Uterus (tissue), 4 donors: ENCODE results near the gene POC1B. TPM values are rescaled to one million over a fixed set of nuclear protein-coding genes. Genes with fewer than 3 reads are reported as not detected.
A peak's percentile ranks its signal among the peaks of the same experiment; 100 is the strongest.

Experiments used
- DNase-seq, 2 donors: peaks; one replicate each; pipeline ENCODE4 v3.0.0-alpha.2; 2019 to 2020
- H3K27ac ChIP-seq, 2 donors: fragments of 200-600 bp; sonication (generic); 1 replicate in 1 of 2; 2 replicates in 1 of 2; pipeline ENCODE4 v1.5.1; 2016 to 2018
- H3K27me3 ChIP-seq, 2 donors: fragments of 200-600 bp; sonication (generic); one replicate each; pipeline ENCODE4 v1.5.1; 2018 to 2019; ENCODE audit warnings: control low read depth in 1 of 2
- H3K36me3 ChIP-seq, 2 donors: fragments of 200-600 bp; sonication (generic); one replicate each; pipeline ENCODE4 v1.5.1; 2019; ENCODE audit warnings: control low read depth in 1 of 2
- H3K4me1 ChIP-seq, 2 donors: fragments of 200-600 bp; sonication (generic); one replicate each; pipeline ENCODE4 v1.5.1; 2018 to 2019; ENCODE audit warnings: control low read depth in 1 of 2
- H3K4me3 ChIP-seq, 2 donors: fragments of 200-600 bp; sonication (generic); 1 replicate in 1 of 2; 2 replicates in 1 of 2; pipeline ENCODE4 v1.5.1; 2018 to 2019; ENCODE audit warnings: mild to moderate bottlenecking in 1 of 2
- H3K9me3 ChIP-seq, 2 donors: fragments of 200-600 bp; sonication (generic); one replicate each; pipeline ENCODE4 v1.5.1; 2019; ENCODE audit warnings: control low read depth in 1 of 2
- CTCF ChIP-seq, 4 experiments: fragments of 200-600 bp in 2 of 4; fragments of 450-650 bp in 2 of 4; sonication (generic) in 2 of 4; IDR thresholded peaks; one replicate each; pipeline ENCODE4 v1.5.1; 2016 to 2019; ENCODE audit warnings: antibody characterized with exemption in 4 of 4, mild to moderate bottlenecking in 2 of 4, moderate library complexity in 1 of 4
- POLR2A ChIP-seq, 2 donors: fragments of 450-650 bp; IDR thresholded peaks; one replicate each; pipeline ENCODE4 v1.6.1; 2016; ENCODE audit warnings: antibody characterized with exemption in 2 of 2, mild to moderate bottlenecking in 1 of 2, moderate library complexity in 1 of 2
- intact Hi-C: fragments of 100-400 bp; cut with DNase I; formaldehyde crosslinking; loops from one replicate; pipeline ENCODE4 v1.15.1; 2023; ENCODE audit warnings: low total_unique reads
- total RNA-seq, 4 donors: library from RNA; depleted of rRNA in 3 of 4; stranded (reverse); fragments of >200 nt in 3 of 4; gene quantifications; one replicate each; pipeline versions ENCODE4 v1.1.0 to v1.2.4, GENCODE V29; 2014 to 2023
- donor health status: DM: yes; HTN: yes; CAD: no.

POC1B gene
- total RNA-seq, 4 donors from 2014 or later, result 9.7 to 36.8 (median 30.5) TPM

GRCh38 chr12:89376202-89376529 lies 149.7 kb downstream of the POC1B start:
- H3K27ac ChIP-seq, result no peak overlapping the region

GRCh38 chr12:89373763-89374572 lies 151.9 kb downstream of the POC1B start:
- no peak overlapping the region for H3K4me3 ChIP-seq
- H3K27ac ChIP-seq, result peak overlapping the region in 1 of 2 donors; percentile 33
- DNase-seq, result peak in 1 of 2 donors; percentile 42
- no peaks in the 10 kb centered on the region for H3K4me1 ChIP-seq
- intact Hi-C loops, result no loop called here
- TF ChIP-seq CTCF (IDR thresholded peaks at IDR 0.05) (no peak), POLR2A (IDR thresholded peaks at IDR 0.05) (no peak)
- H3K27me3 ChIP-seq, result no peaks in the 10 kb centered on the region
- no peaks in the 10 kb centered on the region for H3K9me3 ChIP-seq
- no peaks in the 10 kb centered on the region for H3K36me3 ChIP-seq

More at GRCh38 chr12:89376202-89376529, 149.7 kb downstream of the POC1B start:
- Histone ChIP-seq H3K27me3 (no peaks in the 10 kb centered on the region), H3K9me3 (no peaks in the 10 kb centered on the region), H3K36me3 (no peaks in the 10 kb centered on the region), H3K4me1 (no peaks in the 10 kb centered on the region), H3K4me3 (no peak overlapping the region)
- DNase-seq, result no peak
- TF ChIP-seq CTCF (IDR thresholded peaks at IDR 0.05) (no peak), POLR2A (IDR thresholded peaks at IDR 0.05) (no peak)
- intact Hi-C loops, result no loop called here

- TF ChIP-seq POLR2A (IDR thresholded peaks at IDR 0.05), result no peak
- TF ChIP-seq CTCF (IDR thresholded peaks at IDR 0.05), result no peak
- no peak overlapping the region for H3K4me3 ChIP-seq
- no peaks in the 10 kb centered on the region for H3K36me3 ChIP-seq
- no peak for DNase-seq
- no peaks in the 10 kb centered on the region for H3K9me3 ChIP-seq
- no peaks in the 10 kb centered on the region for H3K27me3 ChIP-seq
- peaks cover 0 to 4% of the 10 kb centered on the region in 2 donors for H3K4me1 ChIP-seq
- H3K27ac ChIP-seq, result no peak overlapping the region
- intact Hi-C loops, result no loop called here
Observed at GRCh38 chr12:89372584-89373370, 153.1 kb downstream of the POC1B start.

GRCh38 chr12:89370850-89371249 lies 155.0 kb downstream of the POC1B start:
- DNase-seq, result no peak
- H3K27me3 ChIP-seq, result no peaks in the 10 kb centered on the region
- H3K27ac ChIP-seq, result no peak overlapping the region
- no peak overlapping the region for H3K4me3 ChIP-seq
- intact Hi-C loops, result no loop called here
- no peaks in the 10 kb centered on the region for H3K36me3 ChIP-seq
- peaks cover 0 to 4% of the 10 kb centered on the region in 2 donors for H3K4me1 ChIP-seq
- no peaks in the 10 kb centered on the region for H3K9me3 ChIP-seq
- TF ChIP-seq CTCF (IDR thresholded peaks at IDR 0.05), result no peak
- no peak for TF ChIP-seq POLR2A (IDR thresholded peaks at IDR 0.05)

GRCh38 chr12:89370421-89370831 lies 155.4 kb downstream of the POC1B start:
- no peaks in the 10 kb centered on the region for H3K27me3 ChIP-seq
- DNase-seq, result no peak
- H3K4me1 ChIP-seq, result peaks cover 0 to 4% of the 10 kb centered on the region in 2 donors
- H3K36me3 ChIP-seq, result no peaks in the 10 kb centered on the region
- H3K9me3 ChIP-seq, result no peaks in the 10 kb centered on the region
- intact Hi-C loops, result no loop called here
- H3K4me3 ChIP-seq, result no peak overlapping the region
- H3K27ac ChIP-seq, result no peak overlapping the region
- TF ChIP-seq CTCF (IDR thresholded peaks at IDR 0.05) (no peak), POLR2A (IDR thresholded peaks at IDR 0.05) (no peak)
